Chondrocyte (in vitro differentiated cells): ENCODE measurements around the gene KLC4. TPM values are rescaled to one million over a fixed set of nuclear protein-coding genes. Genes with fewer than 3 reads are reported as not detected.
"Not testable (repeated sequence)": the region's sequence is repeated elsewhere in the genome, so short reads cannot be mapped to it uniquely, and the experiment has no call there.

Source experiments
- DNase-seq: peaks from one replicate; pipeline ENCODE4 v3.0.0; 2021; ENCODE audit warnings: mixed read lengths, low spot score
- H3K27ac Mint-ChIP-seq: one replicate; pipeline ENCODE4 v1.8.0; 2021; ENCODE audit warnings: mild to moderate bottlenecking, moderate library complexity, mixed read lengths; ENCODE audit not compliant: unreplicated experiment
- H3K27me3 Mint-ChIP-seq: 2 replicates; pipeline ENCODE4 v1.8.0; 2021; ENCODE audit warnings: low read depth, mixed read lengths
- H3K36me3 Mint-ChIP-seq: 2 replicates; pipeline ENCODE4 v1.8.0; 2021; ENCODE audit warnings: low read depth, mixed read lengths
- H3K4me1 Mint-ChIP-seq: 2 replicates; pipeline ENCODE4 v1.8.0; 2021; ENCODE audit warnings: low read depth, mild to moderate bottlenecking, mixed read lengths
- H3K4me3 Mint-ChIP-seq: one replicate; pipeline ENCODE4 v1.8.0; 2021; ENCODE audit warnings: mild to moderate bottlenecking, moderate library complexity, mixed read lengths; ENCODE audit not compliant: unreplicated experiment
- H3K9me3 Mint-ChIP-seq: 2 replicates; pipeline ENCODE4 v1.8.0; 2021; ENCODE audit warnings: low read depth, mixed read lengths
- total RNA-seq: library from RNA; stranded (reverse); gene quantifications from 3 replicates; pipeline ENCODE4 v1.2.1, GENCODE V29; 2021
- TF ChIP-seq, protein P1 (sequence below): fragments of 200-600 bp; sonication (generic); IDR thresholded peaks from 2 replicates; pipeline ENCODE4 v1.5.0; 2021; ENCODE audit warnings: antibody characterized with exemption, mild to moderate bottlenecking, moderate library complexity

Gene KLC4
- total RNA-seq, 1 donor from 2014 or later: 30.0 TPM

GRCh38 chr6:43113431-43114260 is 54.2 kb downstream of the KLC4 start:
- Mint-ChIP-seq H3K4me3 (peak overlapping the region; percentile 67), H3K27ac (peak overlapping the region; percentile 100), H3K36me3 (no peaks in the 10 kb centered on the region), H3K4me1 (peaks cover 46% of the 10 kb centered on the region), H3K27me3 (no peaks in the 10 kb centered on the region), H3K9me3 (no peaks in the 10 kb centered on the region)
- DNase-seq: peak; percentile 56
- TF ChIP-seq, protein P1, sequence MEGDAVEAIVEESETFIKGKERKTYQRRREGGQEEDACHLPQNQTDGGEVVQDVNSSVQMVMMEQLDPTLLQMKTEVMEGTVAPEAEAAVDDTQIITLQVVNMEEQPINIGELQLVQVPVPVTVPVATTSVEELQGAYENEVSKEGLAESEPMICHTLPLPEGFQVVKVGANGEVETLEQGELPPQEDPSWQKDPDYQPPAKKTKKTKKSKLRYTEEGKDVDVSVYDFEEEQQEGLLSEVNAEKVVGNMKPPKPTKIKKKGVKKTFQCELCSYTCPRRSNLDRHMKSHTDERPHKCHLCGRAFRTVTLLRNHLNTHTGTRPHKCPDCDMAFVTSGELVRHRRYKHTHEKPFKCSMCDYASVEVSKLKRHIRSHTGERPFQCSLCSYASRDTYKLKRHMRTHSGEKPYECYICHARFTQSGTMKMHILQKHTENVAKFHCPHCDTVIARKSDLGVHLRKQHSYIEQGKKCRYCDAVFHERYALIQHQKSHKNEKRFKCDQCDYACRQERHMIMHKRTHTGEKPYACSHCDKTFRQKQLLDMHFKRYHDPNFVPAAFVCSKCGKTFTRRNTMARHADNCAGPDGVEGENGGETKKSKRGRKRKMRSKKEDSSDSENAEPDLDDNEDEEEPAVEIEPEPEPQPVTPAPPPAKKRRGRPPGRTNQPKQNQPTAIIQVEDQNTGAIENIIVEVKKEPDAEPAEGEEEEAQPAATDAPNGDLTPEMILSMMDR: no peak

DNA sequence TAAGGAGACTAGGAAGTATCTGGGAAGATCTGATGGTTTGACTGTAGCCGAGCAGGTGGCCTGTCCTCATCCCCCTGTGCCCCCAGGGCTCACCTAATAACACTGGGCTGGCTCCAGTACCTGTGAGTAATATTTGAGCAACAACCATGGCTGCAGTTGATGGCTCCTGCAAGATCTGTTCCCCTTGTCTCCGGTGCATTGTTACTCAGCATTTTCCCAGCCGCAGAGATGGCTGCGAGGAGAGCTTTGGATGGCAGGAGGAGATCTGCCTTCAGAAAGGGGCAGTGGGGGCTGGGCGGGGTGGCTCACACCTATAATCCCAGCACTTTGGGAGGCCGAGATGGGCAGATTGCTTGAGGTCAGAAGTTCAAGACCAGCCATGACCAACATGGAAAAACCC is 55.9 kb downstream of the KLC4 start:
- Mint-ChIP-seq H3K4me1 (peaks cover 62% of the 10 kb centered on the region), H3K9me3 (no peaks in the 10 kb centered on the region), H3K4me3 (no peak overlapping the region), H3K27ac (peak overlapping the region; percentile 99), H3K27me3 (no peaks in the 10 kb centered on the region), H3K36me3 (no peaks in the 10 kb centered on the region)
- peak; percentile 58 for DNase-seq
- TF ChIP-seq, protein P1: no peak

DNA sequence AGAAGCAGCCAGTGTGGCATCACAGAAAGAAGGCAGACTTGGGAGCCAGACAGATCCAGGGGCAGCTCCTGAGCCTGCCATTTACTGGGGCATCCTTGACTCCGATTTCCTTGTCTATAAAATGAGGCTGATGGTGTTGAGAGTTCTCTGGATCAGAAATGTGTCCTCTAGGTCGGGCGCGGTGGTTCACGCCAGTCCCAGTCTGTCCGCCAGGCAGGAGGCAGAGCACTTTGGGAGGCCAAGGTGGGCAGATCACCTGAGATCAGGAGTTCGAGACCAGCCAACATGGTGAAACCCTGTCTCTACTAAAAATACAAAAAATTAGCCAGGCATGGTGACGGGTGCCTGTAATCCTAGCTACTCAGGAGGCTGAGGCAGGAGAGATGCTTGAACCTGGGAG is 58.0 kb downstream of the KLC4 start:
- H3K9me3 Mint-ChIP-seq, H3K36me3 Mint-ChIP-seq, H3K4me3 Mint-ChIP-seq, H3K27me3 Mint-ChIP-seq, DNase-seq: not testable (repeated sequence)
- Mint-ChIP-seq H3K4me1 (peaks cover 83% of the 10 kb centered on the region), H3K27ac (peak overlapping the region; percentile 99)

- TF ChIP-seq, protein P1: no peak
- Mint-ChIP-seq H3K9me3 (no peaks in the 10 kb centered on the region), H3K36me3 (no peaks in the 10 kb centered on the region), H3K27me3 (no peaks in the 10 kb centered on the region), H3K27ac (peak overlapping the region; percentile 97), H3K4me1 (peaks cover 88% of the 10 kb centered on the region), H3K4me3 (no peak overlapping the region)
- no peak for DNase-seq
Observed at GRCh38 chr6:43119482-43119881, 60.1 kb downstream of the KLC4 start.

DNA sequence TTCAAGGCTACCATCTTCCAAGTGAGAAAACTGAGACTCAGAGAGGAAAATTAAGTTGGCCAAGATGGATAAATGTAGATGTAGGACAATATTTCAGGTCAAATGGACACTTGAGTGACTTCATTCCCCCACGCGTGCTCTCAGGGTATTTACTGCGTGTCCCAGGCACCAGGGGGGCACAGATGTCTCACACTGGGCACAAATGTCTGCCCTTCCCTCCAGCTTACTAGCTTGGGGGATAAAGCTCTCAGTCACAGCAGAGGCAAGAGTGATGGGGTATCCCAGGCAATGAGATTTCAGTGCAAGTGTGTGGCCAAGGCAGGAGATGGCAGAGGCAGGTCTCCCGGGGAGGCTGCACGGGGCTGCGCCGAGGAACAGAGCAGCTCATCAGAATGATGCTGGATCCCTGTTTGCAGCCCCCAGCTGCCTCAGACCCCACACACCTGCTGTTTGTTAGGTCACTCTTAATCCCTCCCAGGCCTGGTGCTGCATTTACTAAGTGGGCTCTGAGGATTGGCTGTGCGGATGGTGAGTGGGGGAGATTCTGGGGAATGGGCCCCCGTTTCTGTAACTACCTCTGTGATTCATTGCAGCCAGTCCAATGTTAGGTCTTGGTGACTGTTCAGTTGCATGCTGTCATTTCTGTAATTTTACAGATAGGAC is 60.8 kb downstream of the KLC4 start:
- Mint-ChIP-seq H3K9me3 (no peaks in the 10 kb centered on the region), H3K27me3 (no peaks in the 10 kb centered on the region), H3K4me3 (no peak overlapping the region), H3K36me3 (no peaks in the 10 kb centered on the region), H3K4me1 (peaks cover 91% of the 10 kb centered on the region), H3K27ac (peak overlapping the region; percentile 97)
- DNase-seq: no peak
- TF ChIP-seq, protein P1: no peak
